D721Med (cell line): Measurements from ENCODE around the gene POLDIP3.

Source experiments
- DNase-seq: peaks from one replicate; pipeline ENCODE4 v3.0.0; 2011; ENCODE audit warnings: low spot score; ENCODE audit not compliant: insufficient read length
- FAIRE-seq: peaks from 2 replicates; lab custom pipeline; 2011; peaks lifted over from hg19 to GRCh38; lab: Jason Lieb, UNC
- CTCF ChIP-seq: IDR thresholded peaks from 2 replicates; pipeline ENCODE4 v1.5.1; 2012; ENCODE audit warnings: mild to moderate bottlenecking, control low read depth; ENCODE audit not compliant: insufficient read depth; ENCODE audit errors: missing control alignments

POLDIP3 gene

GRCh38 chr22:42645341-42645937 is 30.8 kb upstream of the POLDIP3 start:
- FAIRE-seq, result no peak
- no peak for TF ChIP-seq CTCF
- no peak for DNase-seq

DNA sequence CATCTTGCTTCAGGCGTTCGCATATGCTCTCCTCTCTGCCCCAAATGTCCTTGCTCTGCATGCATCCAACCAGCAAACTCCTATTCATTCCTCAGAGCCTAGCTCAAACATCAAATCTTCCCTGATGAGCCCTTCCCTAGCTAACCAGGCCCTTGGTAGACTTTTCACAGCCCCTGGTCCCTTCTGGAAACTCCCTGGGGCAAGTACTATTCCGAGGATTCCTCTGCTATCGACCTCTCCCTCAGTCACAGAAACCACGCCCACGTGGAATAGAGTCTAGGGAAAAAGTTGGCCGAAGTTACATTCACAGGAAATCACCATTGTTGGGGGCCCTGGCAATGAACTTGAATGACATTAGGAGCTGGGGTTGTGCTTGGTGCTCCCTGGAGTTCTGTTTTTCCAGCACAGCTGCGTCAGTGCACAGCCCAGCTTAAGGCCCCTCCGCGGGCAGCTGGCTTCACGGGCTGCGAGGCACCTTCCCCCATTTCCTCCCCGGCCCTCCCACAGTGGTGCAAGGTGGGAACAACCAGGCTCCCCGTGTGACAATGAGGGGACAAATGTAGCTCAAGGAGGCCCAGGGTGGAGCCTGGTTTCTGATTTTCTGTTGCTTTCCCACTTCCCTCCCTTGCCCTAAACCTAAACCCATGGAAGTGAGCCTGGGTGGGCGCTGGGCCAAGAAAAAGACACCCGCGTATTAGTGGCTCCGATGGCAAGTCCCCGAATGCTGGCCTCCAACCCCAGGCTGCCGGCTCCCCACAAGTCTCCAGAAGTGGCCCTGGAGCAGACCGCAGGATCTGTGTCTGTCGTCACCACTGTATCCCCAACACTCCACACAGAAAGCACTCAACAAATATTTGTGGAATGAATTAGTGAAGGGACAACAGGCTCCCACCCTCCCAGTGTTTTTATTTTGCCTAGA is 30.0 kb upstream of the POLDIP3 start:
- no peak for TF ChIP-seq CTCF
- FAIRE-seq (no peak), DNase-seq (no peak)

DNA sequence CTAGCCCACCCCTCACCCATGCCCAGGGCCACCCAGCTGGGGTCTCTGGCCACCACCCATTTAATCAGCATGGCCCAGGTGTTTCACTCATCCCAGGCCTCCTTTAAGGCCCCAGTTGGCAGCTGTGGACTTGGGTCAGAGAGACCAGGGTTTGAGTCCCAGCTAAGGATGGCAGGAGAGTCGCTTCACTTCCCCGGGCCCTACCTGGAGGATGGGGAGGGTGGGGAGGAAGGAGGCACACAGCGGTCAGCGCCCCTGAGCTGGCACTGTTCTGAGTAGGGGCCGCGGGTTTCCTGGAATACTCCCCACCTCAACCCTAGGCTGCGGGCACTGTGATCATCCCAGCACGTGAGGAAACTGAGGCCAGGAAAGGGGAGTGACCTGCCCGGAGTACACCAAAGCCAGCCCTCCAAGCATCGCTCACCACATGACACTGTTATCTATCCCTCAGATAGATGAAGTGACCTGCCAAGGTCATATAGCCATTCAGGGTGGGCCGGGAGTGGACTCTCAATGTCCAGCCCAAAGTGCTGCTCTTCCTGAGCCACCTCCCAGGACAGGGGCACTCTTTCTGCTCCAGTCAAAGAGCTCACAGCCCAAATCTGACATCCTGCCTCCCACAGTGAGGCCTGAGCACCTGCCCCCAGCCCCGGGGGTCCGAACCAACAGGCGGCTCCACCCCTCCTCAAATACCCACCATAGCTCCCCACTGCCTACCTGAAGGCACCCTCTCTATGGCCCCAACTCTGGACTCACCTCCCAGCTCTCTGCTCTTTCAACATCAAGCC is 29.1 kb upstream of the POLDIP3 start:
- DNase-seq (no peak), FAIRE-seq (no peak)
- TF ChIP-seq CTCF, result no peak

DNA sequence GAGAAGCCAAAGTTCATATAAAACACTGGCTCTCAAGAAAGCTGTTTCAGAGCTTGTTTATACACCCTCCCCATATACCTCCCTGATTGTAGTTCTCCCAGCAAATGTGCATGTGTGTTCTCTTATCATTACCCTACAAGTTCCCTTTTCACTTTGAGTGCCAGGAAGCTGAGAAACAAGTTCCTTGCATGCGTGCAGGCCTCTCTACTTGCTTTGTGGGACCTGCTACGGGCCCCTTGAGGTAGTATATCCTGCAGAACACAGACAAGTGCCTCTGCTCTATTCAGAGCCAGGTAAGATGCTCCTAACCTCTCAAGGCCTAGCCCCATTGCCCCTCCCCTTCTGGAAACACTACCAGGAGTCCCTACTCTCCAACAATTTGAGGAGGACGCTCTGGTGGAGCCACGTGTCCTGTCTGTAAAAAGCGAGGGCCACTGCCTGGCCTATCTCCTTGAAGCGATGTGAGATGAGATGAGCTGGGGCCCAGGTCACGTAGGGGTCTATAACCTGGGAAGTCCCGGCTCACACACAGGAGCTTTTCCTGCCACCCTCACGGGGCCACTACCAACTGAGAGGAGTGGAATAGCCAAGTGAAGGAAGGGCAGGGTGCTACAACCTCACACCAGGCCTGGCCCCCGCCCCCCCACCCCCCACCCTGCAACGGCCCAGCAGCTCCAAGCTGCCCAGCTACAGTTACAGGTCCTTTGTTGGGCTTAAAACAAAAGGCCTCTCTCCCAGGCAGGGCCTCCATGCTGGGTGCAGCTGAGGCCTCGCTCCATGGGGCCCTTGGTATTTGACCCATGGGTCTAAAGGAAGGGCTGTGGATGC is 28.3 kb upstream of the POLDIP3 start:
- DNase-seq, result no peak
- FAIRE-seq, result no peak
- TF ChIP-seq CTCF, result no peak

- no peak for FAIRE-seq
- no peak for TF ChIP-seq CTCF
Observed at GRCh38 chr22:42641801-42642413, 27.2 kb upstream of the POLDIP3 start.

DNA sequence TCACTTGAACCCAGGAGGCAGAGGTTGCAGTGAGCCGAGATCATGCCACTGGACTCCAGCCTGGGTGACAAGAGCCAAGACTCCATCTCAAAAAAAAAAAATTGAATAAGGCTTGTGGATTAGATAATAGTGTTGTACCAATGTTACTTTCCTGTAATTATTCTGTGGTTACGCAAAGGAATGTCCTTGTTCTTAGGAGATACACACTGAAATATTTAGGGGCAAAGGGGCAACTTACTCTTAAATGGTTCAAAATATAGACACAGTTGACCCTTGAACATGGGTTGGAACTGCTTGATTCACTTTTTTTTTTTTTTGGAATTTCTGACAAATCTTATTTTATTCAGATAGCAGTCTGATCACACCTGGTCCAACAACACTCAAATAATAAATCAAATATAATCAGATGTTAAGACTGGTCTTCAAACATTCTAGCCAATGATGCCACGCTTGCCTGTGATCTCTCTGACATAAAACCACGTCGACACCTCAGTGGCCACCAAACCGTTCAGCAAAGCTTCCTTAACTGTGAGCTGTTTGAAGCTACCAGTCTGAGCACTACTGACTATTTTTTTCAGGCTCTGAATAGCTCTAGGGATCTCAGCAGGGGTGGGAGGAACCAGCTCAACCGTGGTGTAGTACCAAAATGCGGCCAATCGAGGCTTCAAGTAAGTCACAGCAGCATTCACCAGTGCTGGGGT is 25.0 kb upstream of the POLDIP3 start:
- FAIRE-seq (no peak), DNase-seq (no peak)
- TF ChIP-seq CTCF, result no peak

More at GRCh38 chr22:42641801-42642413, 27.2 kb upstream of the POLDIP3 start:
- DNase-seq, result no peak
